HepG2 (cell line): Measurements from ENCODE around the gene PRKD2. TPM values are rescaled to one million over a fixed set of nuclear protein-coding genes. Genes with fewer than 3 reads are reported as not detected.
A peak's percentile ranks its signal among the peaks of the same experiment; 100 is the strongest.

Source experiments
- AHR ChIP-seq: IDR thresholded peaks from 2 replicates; pipeline ENCODE4 v1.6.1; 2018; ENCODE audit warnings: missing genetic modification reagents, missing compliant biosample characterization
- ARID4A ChIP-seq: sonication (generic); formaldehyde crosslinking; IDR thresholded peaks from 2 replicates; pipeline ENCODE4 v1.5.0; 2020; ENCODE audit warnings: mild to moderate bottlenecking, missing genetic modification reagents, borderline replicate concordance
- CENPBD1 ChIP-seq: sonication (generic); formaldehyde crosslinking; IDR thresholded peaks from 2 replicates; pipeline ENCODE4 v1.8.0; 2022; ENCODE audit warnings: missing genetic modification reagents, low read depth, mild to moderate bottlenecking, borderline replicate concordance
- DMAP1 ChIP-seq: IDR thresholded peaks from 2 replicates; pipeline ENCODE4 v1.6.1; 2016
- KDM3A ChIP-seq: IDR thresholded peaks from 2 replicates; pipeline ENCODE4 v1.6.1; 2018; ENCODE audit warnings: low read depth, missing compliant biosample characterization
- MYPOP ChIP-seq: sonication (generic); formaldehyde crosslinking; IDR thresholded peaks from 2 replicates; pipeline ENCODE4 v1.8.1; 2023; ENCODE audit warnings: mild to moderate bottlenecking, moderate library complexity, missing genetic modification reagents
- SP4 ChIP-seq: sonication (generic); formaldehyde crosslinking; IDR thresholded peaks from 2 replicates; pipeline ENCODE4 v1.8.1; 2023; ENCODE audit warnings: mild to moderate bottlenecking, missing genetic modification reagents
- TEAD3 ChIP-seq: optimal IDR thresholded peaks from 2 replicates; pipeline ENCODE3; 2016; ENCODE audit warnings: borderline replicate concordance
- THAP11 ChIP-seq: IDR thresholded peaks from 2 replicates; pipeline ENCODE4 v1.6.1; 2016; ENCODE audit warnings: missing biosample characterization, missing genetic modification reagents
- USF2 ChIP-seq, 2 experiments: sonication (generic) in 1 of 2; formaldehyde crosslinking in 1 of 2; IDR thresholded peaks; 2 replicates each; pipeline versions ENCODE4 v1.5.1 to v1.6.1; 2011 to 2020; ENCODE audit warnings: borderline replicate concordance in 1 of 2, low read depth in 1 of 2, low read length in 1 of 2, mild to moderate bottlenecking in 1 of 2, missing genetic modification reagents in 1 of 2, moderate library complexity in 1 of 2
- ZGPAT ChIP-seq: IDR thresholded peaks from 2 replicates; pipeline ENCODE4 v1.6.1; 2016; ENCODE audit warnings: mild to moderate bottlenecking
- ZNF280B ChIP-seq: sonication (generic); formaldehyde crosslinking; IDR thresholded peaks from 2 replicates; pipeline ENCODE4 v1.5.0; 2020; ENCODE audit warnings: missing genetic modification reagents, mild to moderate bottlenecking, borderline replicate concordance
- ZNF350 ChIP-seq: sonication (generic); formaldehyde crosslinking; IDR thresholded peaks from 2 replicates; pipeline ENCODE4 v1.4.0; 2020; ENCODE audit warnings: mild to moderate bottlenecking, low read depth, missing genetic modification reagents, borderline replicate concordance
- ZNF562 ChIP-seq: sonication (generic); formaldehyde crosslinking; IDR thresholded peaks from 2 replicates; pipeline ENCODE4 v1.8.0; 2022; ENCODE audit warnings: missing genetic modification reagents, borderline replicate concordance
- polyA plus RNA-seq, 8 experiments: library from polyadenylated mRNA; depleted of rRNA in 3 of 8; stranded (reverse) in 7 of 8; unstranded in 1 of 8; fragments of >200 nt; fragmentation: Illumina TruSeq in 4 of 8; extraction: Trizol in 4 of 8; gene quantifications; 2 replicates each; pipeline versions ENCODE4 v1.2.1 to v1.2.3, GENCODE V29; 2011 to 2016; ENCODE audit warnings: low read depth in 4 of 8, missing spikeins in 1 of 8, mixed read lengths in 1 of 8; ENCODE audit not compliant: insufficient read depth in 1 of 8
- total RNA-seq, 5 experiments: library from RNA; depleted of rRNA; stranded (reverse); fragments of >200 nt; fragmentation: Illumina TruSeq; extraction: Trizol; gene quantifications; 2 replicates each; pipeline ENCODE4 v1.2.3, GENCODE V29; 2016; ENCODE audit warnings: low read depth in 1 of 5

PRKD2 gene
- total and polyA plus RNA-seq, 2 of the 13 experiments (the other 11 are each of a cell fraction or from before 2014, with no cell fraction given) = 6.7 to 7.3 TPM

- TF ChIP-seq USF2 (IDR thresholded peaks at IDR 0.05; ENCODE audit: low read depth, low read length) = no peak
- peak; percentile 46; the same call in 1 of the 2 replicates for TF ChIP-seq USF2 (CRISPR knock-in tag; IDR thresholded peaks at IDR 0.05; ENCODE audit: borderline replicate concordance)
- peak; percentile 27; the same call in 1 of the 2 replicates for TF ChIP-seq THAP11 (CRISPR knock-in tag)
- TF ChIP-seq AHR (CRISPR knock-in tag) = no peak
- peak; percentile 19 for TF ChIP-seq TEAD3 (CRISPR knock-in tag)
- TF ChIP-seq SP4 = no peak
- no peak for TF ChIP-seq KDM3A (CRISPR knock-in tag)
- TF ChIP-seq ZNF280B (CRISPR knock-in tag) = no peak
- no peak for TF ChIP-seq ZNF562 (CRISPR knock-in tag)
- no peak for TF ChIP-seq ZGPAT (CRISPR knock-in tag)
- no peak for TF ChIP-seq DMAP1 (CRISPR knock-in tag)
- TF ChIP-seq ARID4A (CRISPR knock-in tag) = 0 out of 2 replicates have a peak, but pooled peaks have one; percentile 0
- 0 out of 2 replicates have a peak, but pooled peaks have one; percentile 30 for TF ChIP-seq MYPOP
- no peak for TF ChIP-seq CENPBD1 (CRISPR knock-in tag)
- TF ChIP-seq ZNF350 = 0 out of 2 replicates have a peak, but pooled peaks have one; percentile 44
Observed at GRCh38 chr19:46661735-46662592, 55.0 kb downstream of the PRKD2 start (continued).
